Skeletal muscle satellite cell (primary cell): Measurements from ENCODE around the gene FOCAD.

ENCODE experiments used
- H3K27me3 ChIP-seq: 2 replicates; pipeline ENCODE4 v1.7.0; 2013; ENCODE audit warnings: low read length; ENCODE audit not compliant: control insufficient read depth, insufficient read depth
- H3K36me3 ChIP-seq: 2 replicates; pipeline ENCODE4 v1.7.0; 2013; ENCODE audit warnings: mild to moderate bottlenecking, control low read depth, low read length; ENCODE audit not compliant: insufficient read depth
- H3K4me1 ChIP-seq: 2 replicates; pipeline ENCODE4 v1.7.0; 2013; ENCODE audit warnings: low read length; ENCODE audit not compliant: control insufficient read depth, insufficient read depth
- H3K4me2 ChIP-seq: 2 replicates; pipeline ENCODE4 v1.7.0; 2013; ENCODE audit warnings: mild to moderate bottlenecking, low read length
- H3K4me3 ChIP-seq: 2 replicates; pipeline ENCODE4 v1.7.0; 2013; ENCODE audit warnings: low read length
- H3K9ac ChIP-seq: 2 replicates; pipeline ENCODE4 v1.7.0; 2013; ENCODE audit warnings: mild to moderate bottlenecking, low read depth, low read length, moderate library complexity
- H3K9me3 ChIP-seq: replicated peaks from 2 replicates; pipeline ENCODE4 v1.7.0; 2013; ENCODE audit warnings: mild to moderate bottlenecking, control low read depth, low read length

Gene FOCAD

GRCh38 chr9:20783057-20784038 lies 99.3 kb downstream of the FOCAD start:
- peaks cover 4% of the 10 kb centered on the region for H3K36me3 ChIP-seq
- no peak overlapping the region for H3K4me3 ChIP-seq
- no peaks in the 10 kb centered on the region for H3K9me3 ChIP-seq

DNA sequence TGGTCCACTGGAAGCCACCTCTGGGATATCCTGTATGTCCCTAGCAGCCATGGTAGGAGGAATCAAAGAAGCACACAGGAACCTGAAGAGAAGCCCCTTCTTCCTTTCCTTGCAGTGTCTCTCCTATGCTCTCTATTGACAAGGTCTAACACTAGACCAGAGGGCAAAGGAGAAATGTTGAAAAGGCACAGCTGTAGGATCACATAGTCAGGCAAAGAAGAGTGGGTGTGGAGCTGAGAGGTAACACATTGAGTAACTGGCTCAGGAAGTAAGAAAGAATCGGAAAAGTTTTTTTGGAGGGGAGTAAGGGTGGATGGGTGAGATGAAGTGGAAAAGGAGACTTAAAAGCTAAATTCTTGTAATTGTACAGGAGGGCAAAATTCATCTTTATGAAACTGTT lies 100.1 kb downstream of the FOCAD start:
- H3K4me1 ChIP-seq, result no peaks in the 10 kb centered on the region
- no peaks in the 10 kb centered on the region for H3K27me3 ChIP-seq
- no peak overlapping the region for H3K4me2 ChIP-seq
- peaks cover 4% of the 10 kb centered on the region for H3K36me3 ChIP-seq
- H3K9me3 ChIP-seq, result no peaks in the 10 kb centered on the region
- no peak overlapping the region for H3K4me3 ChIP-seq
- H3K9ac ChIP-seq, result no peak overlapping the region

More at GRCh38 chr9:20783057-20784038, 99.3 kb downstream of the FOCAD start:
- Histone ChIP-seq H3K9ac (no peak overlapping the region), H3K4me2 (no peak overlapping the region), H3K27me3 (no peaks in the 10 kb centered on the region), H3K4me1 (no peaks in the 10 kb centered on the region)

DNA sequence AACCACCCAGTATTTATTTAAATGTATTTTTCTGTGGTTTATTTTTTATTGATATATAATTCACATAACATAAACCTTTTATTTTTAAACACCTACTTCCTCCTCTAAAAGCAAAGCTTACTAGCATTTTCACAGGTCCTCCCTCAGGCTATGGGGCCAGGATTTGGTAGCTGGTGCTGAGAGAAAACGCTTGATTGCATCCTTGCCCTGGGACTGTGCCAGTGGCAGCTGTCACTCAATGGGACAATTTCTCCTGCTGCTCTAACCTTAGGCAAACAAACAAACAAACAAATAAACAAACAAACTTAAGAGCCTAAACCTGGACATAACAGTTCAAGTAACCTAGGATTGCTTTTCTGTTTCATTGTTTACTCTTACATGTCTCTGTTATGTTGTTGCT lies 102.7 kb downstream of the FOCAD start:
- H3K27me3 ChIP-seq, result no peaks in the 10 kb centered on the region
- no peaks in the 10 kb centered on the region for H3K4me1 ChIP-seq
- H3K36me3 ChIP-seq, result peaks cover 18% of the 10 kb centered on the region
- H3K4me2 ChIP-seq, result no peak overlapping the region
- H3K9me3 ChIP-seq, result no peaks in the 10 kb centered on the region
- H3K4me3 ChIP-seq, result no peak overlapping the region
- no peak overlapping the region for H3K9ac ChIP-seq

DNA sequence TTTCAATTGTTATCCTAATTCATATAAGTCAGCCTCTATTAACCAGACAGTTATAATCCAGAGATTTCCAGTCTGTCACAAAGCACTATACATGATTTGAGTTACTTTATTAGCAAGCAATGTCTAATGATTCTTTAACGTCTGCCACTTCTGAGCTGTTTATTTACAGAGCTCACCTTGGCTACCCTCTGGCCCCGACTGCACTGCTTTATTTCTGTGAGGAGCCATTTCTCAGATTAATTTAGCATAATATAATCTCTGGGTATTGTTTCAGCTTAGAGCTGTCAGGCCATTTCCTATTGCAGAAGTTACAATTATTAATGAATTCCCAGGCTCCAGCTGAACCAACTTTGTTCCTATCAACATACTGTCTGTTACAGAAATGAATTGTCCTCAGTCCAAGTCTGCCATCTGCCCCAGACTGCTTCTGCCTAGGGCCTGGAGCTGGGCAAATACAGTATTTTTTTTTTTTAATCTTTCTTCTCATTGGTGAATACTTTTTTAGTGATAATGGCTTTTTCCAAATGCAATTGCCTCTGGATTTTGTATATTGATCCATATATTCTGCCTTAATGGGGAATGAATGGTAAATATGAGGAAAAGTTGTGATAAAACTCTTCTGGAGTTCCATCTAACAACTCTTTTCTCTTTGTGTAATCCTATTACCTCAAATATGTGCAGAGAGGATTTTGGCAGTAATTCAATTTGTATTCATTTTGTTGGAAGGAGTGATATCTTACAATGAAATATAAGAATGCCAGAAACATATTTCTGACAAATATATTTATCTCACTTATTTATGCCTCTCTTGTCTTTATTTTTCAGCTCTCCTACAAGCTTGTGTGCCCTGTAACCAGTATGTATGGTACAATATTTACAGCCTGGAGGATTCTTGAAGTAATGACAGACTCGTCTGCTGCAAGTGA lies 104.7 kb downstream of the FOCAD start:
- H3K36me3 ChIP-seq, result peaks cover 17% of the 10 kb centered on the region
- H3K4me2 ChIP-seq, result no peak overlapping the region
- no peaks in the 10 kb centered on the region for H3K27me3 ChIP-seq
- no peaks in the 10 kb centered on the region for H3K4me1 ChIP-seq
- no peak overlapping the region for H3K9ac ChIP-seq
- H3K4me3 ChIP-seq, result no peak overlapping the region
- no peaks in the 10 kb centered on the region for H3K9me3 ChIP-seq

DNA sequence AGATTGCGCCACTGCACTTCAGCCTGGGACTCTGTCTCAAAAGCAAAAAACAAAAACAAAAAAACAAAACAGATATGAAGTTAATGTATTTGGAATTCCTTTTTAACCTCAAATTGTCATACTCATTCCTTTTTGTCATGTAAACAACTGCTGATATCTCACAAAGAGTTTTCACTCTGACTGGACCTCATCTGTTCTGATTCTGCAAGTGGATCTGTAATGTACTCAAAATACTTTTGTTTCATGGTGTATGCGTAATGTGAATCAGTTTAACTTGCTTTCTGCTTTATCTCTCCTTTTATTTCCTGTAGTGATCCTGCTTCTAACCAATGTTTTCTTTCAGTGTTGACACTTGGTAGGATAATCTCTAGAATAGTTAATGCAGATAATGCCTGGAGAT lies 106.7 kb downstream of the FOCAD start:
- Histone ChIP-seq H3K4me1 (no peaks in the 10 kb centered on the region), H3K4me2 (no peak overlapping the region), H3K9me3 (no peaks in the 10 kb centered on the region), H3K4me3 (no peak overlapping the region), H3K9ac (no peak overlapping the region), H3K36me3 (peaks cover 17% of the 10 kb centered on the region), H3K27me3 (no peaks in the 10 kb centered on the region)

DNA sequence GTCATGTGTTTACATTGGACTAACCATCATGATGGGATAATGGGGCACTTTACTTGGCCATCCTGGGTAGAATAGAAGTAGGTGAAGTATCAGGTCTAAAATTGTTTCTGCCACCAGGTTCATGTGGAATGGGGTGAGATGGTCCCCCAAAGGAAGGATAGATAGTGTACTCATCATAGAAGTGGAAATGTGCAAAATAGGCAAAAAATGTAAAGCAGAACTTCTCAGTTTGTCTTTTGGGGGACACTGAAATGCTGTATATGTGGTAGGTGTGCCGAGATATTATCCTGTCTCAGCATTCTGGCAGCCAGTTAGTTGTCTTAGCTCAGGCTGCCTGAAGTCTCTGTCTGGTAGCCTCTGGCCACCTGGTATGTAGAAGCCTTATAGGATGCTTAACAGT lies 107.6 kb downstream of the FOCAD start:
- no peaks in the 10 kb centered on the region for H3K9me3 ChIP-seq
- peaks cover 17% of the 10 kb centered on the region for H3K36me3 ChIP-seq
- no peaks in the 10 kb centered on the region for H3K27me3 ChIP-seq
- H3K4me3 ChIP-seq, result no peak overlapping the region
- H3K9ac ChIP-seq, result no peak overlapping the region
- H3K4me2 ChIP-seq, result no peak overlapping the region
- H3K4me1 ChIP-seq, result no peaks in the 10 kb centered on the region

DNA sequence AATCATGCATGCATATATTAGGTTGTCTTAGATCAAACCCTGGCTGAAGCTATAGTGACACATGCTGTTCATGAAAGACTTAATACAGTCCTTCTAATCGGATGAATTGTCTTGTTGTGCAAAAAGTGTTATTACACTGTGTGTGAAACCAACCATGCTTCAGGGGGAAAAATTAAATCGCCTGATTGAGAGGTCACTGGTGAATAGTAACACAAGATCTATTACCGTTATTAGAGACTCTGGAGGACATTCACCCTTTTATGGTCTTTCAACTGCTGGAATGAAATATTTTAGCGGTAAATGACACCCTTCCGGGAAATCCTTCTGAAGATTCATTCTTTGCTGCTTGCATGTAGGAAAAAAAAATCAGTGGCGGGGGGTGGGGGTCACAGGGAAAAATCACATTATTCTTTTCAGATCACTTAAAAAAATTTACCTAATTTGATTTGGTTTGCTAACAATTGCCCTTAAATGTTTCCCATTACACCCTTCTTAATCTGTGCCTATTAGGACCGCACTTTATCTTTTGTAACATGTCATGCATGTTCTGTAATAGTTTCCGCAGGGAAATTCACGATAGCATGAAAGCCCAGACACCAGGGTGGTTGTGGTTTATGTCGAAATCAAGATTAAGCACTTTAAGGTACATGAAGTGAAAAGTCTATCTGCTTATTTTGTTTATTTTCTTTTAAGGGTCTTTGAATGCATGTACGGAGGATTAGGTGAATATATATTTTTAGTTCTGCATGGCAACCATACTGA lies 120.6 kb downstream of the FOCAD start:
- Histone ChIP-seq H3K27me3 (no peaks in the 10 kb centered on the region), H3K4me1 (no peaks in the 10 kb centered on the region), H3K36me3 (no peaks in the 10 kb centered on the region), H3K4me2 (no peak overlapping the region), H3K9ac (no peak overlapping the region), H3K9me3 (no peaks in the 10 kb centered on the region), H3K4me3 (no peak overlapping the region)

- H3K27me3 ChIP-seq, result no peaks in the 10 kb centered on the region
- no peaks in the 10 kb centered on the region for H3K36me3 ChIP-seq
- no peak overlapping the region for H3K4me3 ChIP-seq
- no peak overlapping the region for H3K9ac ChIP-seq
- H3K4me1 ChIP-seq, result no peaks in the 10 kb centered on the region
- H3K9me3 ChIP-seq, result no peaks in the 10 kb centered on the region
- H3K4me2 ChIP-seq, result no peak overlapping the region
These were observed 121.7 kb downstream of the FOCAD start for GRCh38 chr9:20805766-20806165.

DNA sequence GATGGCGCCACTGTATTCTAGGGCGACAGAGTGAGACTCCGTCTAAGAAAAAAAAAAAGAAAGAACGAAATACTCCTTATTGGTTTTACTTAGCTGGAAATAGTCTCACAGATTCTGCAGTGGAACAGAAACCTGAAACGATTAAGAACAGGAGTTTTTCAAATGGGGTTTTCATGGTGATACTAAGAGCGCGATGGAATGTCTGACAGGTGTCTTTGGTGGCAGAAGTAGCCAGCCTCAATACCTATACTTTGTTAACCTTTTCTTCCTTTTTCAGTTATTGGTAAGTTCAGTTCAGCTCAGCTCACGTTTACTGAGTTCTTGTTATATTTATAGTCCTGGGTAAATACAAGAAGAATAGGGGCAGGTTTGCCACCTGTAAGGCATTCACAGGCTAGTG lies 123.9 kb downstream of the FOCAD start:
- Histone ChIP-seq H3K4me3 (no peak overlapping the region), H3K9ac (no peak overlapping the region), H3K9me3 (no peaks in the 10 kb centered on the region), H3K4me1 (no peaks in the 10 kb centered on the region), H3K27me3 (no peaks in the 10 kb centered on the region), H3K4me2 (no peak overlapping the region), H3K36me3 (no peaks in the 10 kb centered on the region)

GRCh38 chr9:20811872-20812271 lies 127.8 kb downstream of the FOCAD start:
- H3K9me3 ChIP-seq, result no peaks in the 10 kb centered on the region
- no peak overlapping the region for H3K4me2 ChIP-seq
- H3K4me1 ChIP-seq, result no peaks in the 10 kb centered on the region
- no peak overlapping the region for H3K4me3 ChIP-seq
- H3K36me3 ChIP-seq, result no peaks in the 10 kb centered on the region
- H3K27me3 ChIP-seq, result no peaks in the 10 kb centered on the region
- H3K9ac ChIP-seq, result no peak overlapping the region
